HUDEP-2 (cell line): Measurements from ENCODE around the gene NCAM1.
"Not testable (repeated sequence)": the region's sequence is repeated elsewhere in the genome, so short reads cannot be mapped to it uniquely, and the experiment has no call there.

Experiments
- DNase-seq, 76 experiments: peaks; one replicate each; lab custom pipeline; 2025; ENCODE audit not compliant: unreplicated experiment in 76 of 76; lab: John Stamatoyannopoulos, UW

NCAM1 gene

DNA sequence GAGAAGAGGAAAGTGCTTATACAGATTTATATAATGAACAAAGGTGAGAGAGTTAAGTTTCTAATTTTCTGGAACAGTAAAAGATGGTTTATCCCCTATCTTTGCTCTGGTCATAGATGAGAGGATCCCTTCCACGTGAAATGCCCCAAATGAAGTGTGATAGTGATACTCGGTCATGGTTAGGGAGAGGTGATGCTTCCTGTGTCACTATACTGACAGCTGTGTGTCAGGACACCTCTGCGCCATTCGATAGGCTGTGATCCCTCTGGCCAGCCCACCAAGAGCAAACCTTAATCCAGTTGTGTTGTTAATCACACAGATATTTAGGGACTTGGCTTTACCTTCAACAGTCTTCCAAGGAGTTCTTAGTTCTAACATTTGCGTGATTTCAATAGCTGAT lies 57.7 kb downstream of the NCAM1 start:
- no peak for DNase-seq

- DNase-seq: no peak
Observed at GRCh38 chr11:113019711-113020110, 58.5 kb downstream of the NCAM1 start.

DNA sequence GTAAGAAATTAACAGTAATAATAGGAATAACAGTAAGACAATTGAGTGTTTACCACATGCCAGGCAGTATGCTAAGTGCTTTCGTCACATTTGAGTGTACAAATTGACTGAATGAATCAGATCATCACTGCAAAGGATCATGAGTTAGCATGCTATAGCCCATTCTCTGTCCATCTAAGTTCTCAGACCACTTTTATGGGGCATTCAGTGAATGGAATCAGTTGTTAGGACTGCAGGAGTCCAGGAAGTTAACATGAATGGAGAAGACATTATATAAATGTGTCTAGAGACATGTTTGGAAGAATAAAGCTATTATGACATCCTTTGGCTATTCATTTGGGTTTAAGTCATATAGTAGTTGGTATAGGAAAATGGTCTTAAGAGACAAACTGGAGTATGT lies 59.9 kb downstream of the NCAM1 start:
- no peak for DNase-seq

GRCh38 chr11:113022262-113022661 lies 61.0 kb downstream of the NCAM1 start:
- DNase-seq: no peak

DNA sequence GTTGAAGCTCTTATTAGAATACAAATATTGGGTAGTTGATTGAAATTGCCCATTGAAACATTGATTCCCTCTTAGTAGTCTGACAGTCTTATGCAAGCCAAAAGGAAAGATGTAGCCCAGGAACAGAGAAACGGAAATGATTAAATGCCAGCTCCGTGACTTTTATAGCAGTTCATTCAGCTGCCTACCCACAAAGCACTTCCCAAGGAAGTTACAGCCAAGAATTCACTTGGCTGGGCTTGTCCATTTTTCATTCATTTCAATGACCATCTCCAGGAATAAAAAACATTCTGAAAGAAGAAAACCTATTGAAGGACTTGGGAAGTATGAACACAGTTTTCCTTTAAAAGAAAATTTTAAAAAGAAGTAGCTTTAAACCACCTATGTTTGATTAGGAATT lies 62.0 kb downstream of the NCAM1 start:
- no peak for DNase-seq

- DNase-seq: no peak
Observed at GRCh38 chr11:113023986-113024385, 62.8 kb downstream of the NCAM1 start.

- DNase-seq: no peak
Observed at GRCh38 chr11:113026778-113027177, 65.6 kb downstream of the NCAM1 start.

DNA sequence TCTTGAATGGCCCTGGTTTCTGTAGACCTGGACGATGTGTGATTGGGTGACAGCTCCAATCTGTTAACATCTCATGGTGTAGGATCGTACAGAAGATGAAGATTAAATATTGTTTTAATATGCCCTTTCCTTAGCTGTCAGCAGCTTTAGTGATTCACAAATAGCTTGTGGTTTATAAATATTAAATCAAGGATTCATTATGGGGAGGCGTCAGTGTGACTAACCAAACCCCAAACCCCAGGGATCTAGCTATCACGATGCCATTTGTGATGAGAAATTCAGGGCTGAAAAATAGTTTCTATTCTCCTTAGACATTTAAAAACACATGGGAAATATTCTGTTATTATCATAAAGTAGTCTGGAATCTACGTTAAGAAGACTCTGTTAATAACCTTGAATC lies 73.4 kb downstream of the NCAM1 start:
- no peak for DNase-seq

GRCh38 chr11:113035708-113036107 lies 74.5 kb downstream of the NCAM1 start:
- DNase-seq: no peak

DNA sequence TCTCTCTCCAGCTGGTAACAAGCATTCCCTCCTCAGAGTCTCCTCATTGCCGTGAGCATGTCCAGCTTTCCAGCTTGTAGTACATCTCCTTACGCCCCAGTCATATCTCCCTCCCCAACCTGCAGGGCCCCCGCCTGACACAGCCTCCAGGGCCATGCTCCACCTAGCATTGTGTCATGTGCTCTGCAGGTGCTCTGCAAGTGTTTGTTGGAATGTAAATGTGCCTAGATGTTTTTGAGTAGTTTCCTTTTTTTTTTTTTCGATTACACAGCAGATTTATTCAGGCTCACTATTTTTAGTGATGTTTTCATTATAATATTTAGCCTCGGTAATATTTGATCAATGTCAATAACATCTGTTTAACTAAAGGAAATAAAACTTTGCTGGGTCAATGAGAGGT lies 82.5 kb downstream of the NCAM1 start:
- no peak for DNase-seq

DNA sequence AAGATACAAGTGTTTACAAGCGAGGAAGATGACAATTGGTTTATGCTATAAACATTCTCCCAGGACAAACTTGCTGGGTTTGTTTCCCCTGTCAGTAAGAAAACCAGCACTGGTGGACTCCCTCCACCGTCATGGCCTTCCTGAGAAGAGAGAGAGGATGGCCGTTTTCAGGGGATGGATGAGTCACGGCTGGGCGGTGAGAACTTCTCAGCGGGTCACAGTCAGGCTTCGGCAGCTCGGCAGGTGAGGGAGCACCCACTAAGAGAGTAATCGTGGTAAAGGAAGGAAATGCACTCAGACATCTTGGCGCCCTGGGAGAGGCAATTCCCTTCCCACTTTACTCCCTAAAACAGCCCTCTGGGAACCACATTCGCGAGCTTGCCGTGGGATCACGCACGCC lies 83.9 kb downstream of the NCAM1 start:
- no peak for DNase-seq

DNA sequence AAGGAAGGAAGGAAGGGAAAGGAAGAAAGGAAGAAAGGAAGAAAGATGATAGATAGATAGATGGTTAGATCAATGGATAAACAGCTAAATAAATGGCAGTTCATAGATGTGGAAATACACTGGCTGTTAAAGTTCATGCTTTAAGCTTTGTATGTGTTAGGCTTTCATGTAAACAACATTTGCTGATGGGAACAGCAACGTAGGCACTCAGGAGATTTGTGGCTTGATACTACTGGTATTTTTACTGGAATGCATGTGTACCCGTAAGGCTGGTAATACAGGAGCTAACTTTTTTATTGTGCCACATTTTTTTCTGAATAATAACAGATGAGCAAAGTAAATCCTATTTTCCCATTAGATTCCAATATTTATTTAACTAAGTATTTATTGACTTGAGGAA lies 85.6 kb downstream of the NCAM1 start:
- no peak for DNase-seq

- DNase-seq: no peak
Observed at GRCh38 chr11:113048820-113049768, 87.9 kb downstream of the NCAM1 start.

GRCh38 chr11:113053042-113053441 lies 91.8 kb downstream of the NCAM1 start:
- not testable (repeated sequence) for DNase-seq

- no peak for DNase-seq
Observed at GRCh38 chr11:113057038-113057437, 95.8 kb downstream of the NCAM1 start.

DNA sequence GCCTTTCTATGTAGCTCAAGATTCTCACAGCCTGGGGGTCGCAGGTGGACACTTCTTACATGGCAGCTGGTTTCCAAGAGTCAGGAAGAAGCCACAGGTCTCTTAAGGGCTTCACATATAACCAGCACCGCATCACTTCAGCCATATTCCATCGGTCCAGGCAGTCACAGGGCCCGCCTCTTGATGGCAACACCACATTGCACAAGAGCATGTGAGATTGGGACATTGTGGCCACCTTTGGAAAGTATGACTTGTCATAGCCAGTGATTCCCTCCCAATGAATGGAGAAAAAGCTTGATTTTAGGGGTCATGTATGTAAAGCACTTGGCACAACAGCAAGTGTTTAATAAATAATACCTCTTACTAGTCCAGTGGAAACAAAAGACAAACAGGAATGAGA lies 98.3 kb downstream of the NCAM1 start:
- no peak for DNase-seq

- DNase-seq: no peak
Observed at GRCh38 chr11:113065330-113065729, 104.1 kb downstream of the NCAM1 start.

DNA sequence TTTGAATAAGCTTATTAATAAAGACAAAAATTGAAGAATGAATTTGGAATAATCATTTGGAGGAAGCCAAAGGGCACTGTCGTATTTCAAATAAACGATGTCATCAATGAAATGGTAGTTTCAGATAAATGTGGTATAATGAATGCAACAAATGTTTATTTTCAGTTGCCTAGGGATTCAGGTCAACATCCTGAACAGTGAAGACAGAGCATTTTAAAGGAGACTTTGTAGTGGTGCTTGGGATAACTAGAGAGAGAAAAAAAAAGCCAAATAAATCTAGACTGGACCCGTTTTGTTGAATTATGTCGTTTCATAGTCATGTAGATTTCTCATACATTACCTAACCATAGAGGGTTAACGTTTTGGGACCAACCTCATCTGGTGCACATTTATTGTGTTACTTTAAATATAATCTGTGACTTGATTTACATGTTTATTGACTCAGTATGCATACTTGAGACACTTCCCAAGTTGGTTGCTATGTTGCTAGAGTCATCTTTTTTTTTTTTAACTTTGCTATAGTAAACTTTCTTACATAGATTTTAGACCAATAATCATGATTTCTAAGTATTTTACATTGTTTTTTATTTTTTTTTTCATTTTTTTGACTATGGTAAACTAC lies 111.1 kb downstream of the NCAM1 start:
- DNase-seq: no peak

DNA sequence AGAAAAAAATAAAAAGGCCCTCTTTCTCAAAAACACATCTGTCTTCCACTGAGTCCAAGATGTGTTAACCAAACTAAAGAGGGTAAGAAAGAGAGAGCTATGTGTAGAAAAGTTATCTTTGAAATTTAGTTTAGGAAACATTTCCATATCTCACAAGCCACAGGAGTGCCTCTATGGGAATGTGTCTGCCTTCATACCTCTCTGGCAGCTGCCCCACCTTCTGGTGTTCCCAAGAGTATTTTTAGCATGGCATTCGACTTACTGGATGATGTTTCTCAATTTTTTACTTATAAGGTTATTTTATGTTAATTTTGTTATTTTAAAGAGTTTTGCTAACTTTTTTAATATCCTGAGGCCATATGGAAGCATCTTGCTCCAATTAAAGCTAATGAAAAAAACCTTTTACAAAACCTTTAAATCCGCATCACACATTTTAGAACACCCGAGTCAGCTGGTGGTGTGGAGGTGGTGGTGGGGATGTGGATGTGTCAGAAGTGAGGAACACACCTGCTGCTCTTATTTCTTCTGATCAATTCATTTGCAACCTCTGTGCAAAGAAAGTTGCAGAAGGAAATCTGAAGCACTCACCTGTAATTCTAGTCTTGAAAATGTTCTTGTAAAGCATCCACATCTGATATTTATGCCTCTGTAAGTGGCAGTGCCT lies 112.2 kb downstream of the NCAM1 start:
- DNase-seq: no peak

DNA sequence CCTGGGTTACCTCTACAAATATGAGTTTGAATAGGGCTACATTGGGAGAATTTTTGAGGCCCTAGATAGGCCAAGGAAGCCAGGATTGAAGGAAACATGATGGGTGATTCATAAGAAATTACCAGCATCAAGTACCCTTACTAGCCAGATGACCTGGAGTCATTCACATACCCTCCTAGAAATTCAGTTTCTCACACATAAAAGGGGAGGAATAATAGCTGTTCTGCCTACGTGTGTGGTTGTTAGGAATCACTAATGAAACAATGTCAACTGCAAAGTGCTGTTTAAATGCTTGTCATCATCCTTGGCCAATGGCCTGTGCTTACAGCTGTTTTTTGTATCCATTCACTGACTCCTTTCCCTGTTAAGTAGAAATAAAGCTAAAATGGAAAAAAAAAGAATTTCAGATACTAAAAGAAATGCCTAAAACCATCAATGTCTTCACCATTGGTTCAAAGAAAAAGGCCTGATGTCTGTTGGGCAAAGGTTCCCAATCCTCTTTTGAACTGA lies 114.4 kb downstream of the NCAM1 start:
- no peak for DNase-seq

GRCh38 chr11:113077379-113077778 lies 116.2 kb downstream of the NCAM1 start:
- no peak for DNase-seq
